K562 (cell line): Measurements from ENCODE around the gene PTPRM. TPM values are rescaled to one million over a fixed set of nuclear protein-coding genes. Genes with fewer than 3 reads are reported as not detected.

Source experiments
- ATAC-seq: fragments of 200-7000 bp; cut with Tn5 transposase; 3 replicates; pipeline ENCODE4 v1.9.1; 2020; ENCODE audit warnings: moderate library complexity
- BruUV-seq: library from RNA; stranded (reverse); fragments of 400-500 nt; replicated peaks from 2 replicates; lab custom pipeline; 2021; lab: Mats Ljungman, UMichigan
- CTCF ChIA-PET: fragments of 300-600 bp; formaldehyde crosslinking; extraction: SDS; loops from one replicate; lab custom pipeline; 2021; ENCODE audit warnings: low intra/inter-chr PET ratio; lab: Yijun Ruan, JAX
- POLR2A ChIA-PET: fragments of 300-600, 350-650 bp; sonication (Branson Sonifier 250); formaldehyde crosslinking; extraction: SDS; loops from one replicate; lab custom pipeline; 2021; ENCODE audit warnings: antibody characterized with exemption, inconsistent platforms; lab: Yijun Ruan, JAX
- DNase-seq, 4 experiments: peaks; one replicate each; pipeline versions ENCODE4 v3.0.0 to v3.0.0-alpha.2; 2011 to 2018; ENCODE audit warnings: low spot score in 3 of 4, mixed read lengths in 3 of 4; ENCODE audit errors: extremely low read depth in 1 of 4
- FAIRE-seq: peaks from 2 replicates; lab custom pipeline; 2011; peaks lifted over from hg19 to GRCh38; lab: Jason Lieb, UNC
- H2AFZ ChIP-seq: 2 replicates; pipeline ENCODE4 v1.6.0; 2011; ENCODE audit warnings: low read depth, low read length, control low read depth, inconsistent platforms
- H3K27ac ChIP-seq: fragments of 200-600 bp; 3 replicates; pipeline ENCODE4 v1.8.0; 2011; ENCODE audit warnings: low read depth, mild to moderate bottlenecking, control low read depth, inconsistent platforms, low read length, moderate library complexity, mixed read lengths; ENCODE audit errors: extremely low read depth
- H3K27me3 ChIP-seq, 2 experiments: fragments of 300-600 bp in 1 of 2; 2 replicates in 1 of 2; 3 replicates in 1 of 2; pipeline versions ENCODE4 v1.6.0 to v1.8.0; 2011; ENCODE audit warnings: inconsistent platforms in 2 of 2, low read length in 2 of 2, mild to moderate bottlenecking in 1 of 2, mixed read lengths in 1 of 2, moderate library complexity in 1 of 2; ENCODE audit not compliant: control insufficient read depth in 2 of 2, insufficient read depth in 2 of 2
- H3K36me3 ChIP-seq: fragments of 300-600 bp; 3 replicates; pipeline ENCODE4 v1.8.0; 2011; ENCODE audit warnings: mild to moderate bottlenecking, low read length, inconsistent platforms; ENCODE audit not compliant: control insufficient read depth, insufficient read depth
- H3K4me1 ChIP-seq, 2 experiments: fragments of 200-600 bp in 1 of 2; replicated peaks in 1 of 2; 2 replicates in 1 of 2; 3 replicates in 1 of 2; pipeline versions ENCODE4 v1.5.1 to v1.8.0; 2011; ENCODE audit warnings: inconsistent platforms in 2 of 2, low read length in 2 of 2, mild to moderate bottlenecking in 1 of 2, mixed read lengths in 1 of 2, moderate library complexity in 1 of 2; ENCODE audit not compliant: control insufficient read depth in 2 of 2, insufficient read depth in 2 of 2
- H3K4me2 ChIP-seq: 2 replicates; pipeline ENCODE4 v1.6.1; 2011; ENCODE audit warnings: low read length, control low read depth, inconsistent platforms, mixed read lengths; ENCODE audit not compliant: insufficient read depth
- H3K4me3 ChIP-seq: fragments of 200-600 bp; sonication (generic), shearing (Covaris generic); 2 replicates; pipeline ENCODE4 v1.5.1; 2016; ENCODE audit warnings: control low read depth, inconsistent platforms
- H3K79me2 ChIP-seq: fragments of 200-600 bp; 3 replicates; pipeline ENCODE4 v1.8.0; 2011; ENCODE audit warnings: low read length, inconsistent platforms; ENCODE audit not compliant: control insufficient read depth, insufficient read depth
- H3K9ac ChIP-seq, 2 experiments: 2 replicates each; pipeline versions ENCODE4 v1.6.0 to v1.6.1; 2011; ENCODE audit warnings: low read depth in 2 of 2, low read length in 2 of 2, control low read depth in 1 of 2, inconsistent platforms in 1 of 2, mild to moderate bottlenecking in 1 of 2, mixed read lengths in 1 of 2; ENCODE audit not compliant: insufficient read depth in 1 of 2
- H3K9me1 ChIP-seq: one replicate; pipeline ENCODE4 v1.6.0; 2011; ENCODE audit warnings: inconsistent platforms, mild to moderate bottlenecking, low read length, moderate library complexity; ENCODE audit not compliant: control insufficient read depth, insufficient read depth
- H3K9me3 ChIP-seq: replicated peaks from 2 replicates; pipeline ENCODE4 v1.5.1; 2011; ENCODE audit warnings: low read depth, low read length, inconsistent platforms; ENCODE audit not compliant: control insufficient read depth, insufficient read depth
- H4K20me1 ChIP-seq: replicated peaks from 2 replicates; pipeline ENCODE4 v1.6.1; 2011; ENCODE audit warnings: low read length, inconsistent platforms, mixed read lengths; ENCODE audit not compliant: control insufficient read depth, insufficient read depth
- BCL6 ChIP-seq: fragments of 250-450 bp; sonication (Bioruptor Pico); IDR thresholded peaks from 2 replicates; pipeline ENCODE4 v1.4.0; 2020
- GTF2A2 ChIP-seq: IDR thresholded peaks from 2 replicates; pipeline ENCODE4 v1.6.1; 2016; ENCODE audit warnings: mild to moderate bottlenecking, missing genetic modification characterization, missing compliant biosample characterization
- HDAC6 ChIP-seq: IDR thresholded peaks from 2 replicates; pipeline ENCODE4 v1.6.1; 2012; ENCODE audit warnings: low read depth, mild to moderate bottlenecking, control low read depth, inconsistent platforms, low read length, moderate library complexity
- PRMT5 ChIP-seq: sonication (generic); formaldehyde crosslinking; IDR thresholded peaks from 2 replicates; pipeline ENCODE4 v1.5.0; 2020; ENCODE audit warnings: missing genetic modification reagents
- TAF7 ChIP-seq: fragments of 450-650 bp; IDR thresholded peaks from 2 replicates; pipeline ENCODE4 v1.6.1; 2016; ENCODE audit warnings: missing genetic modification characterization, missing compliant biosample characterization
- UBTF ChIP-seq, 2 experiments: IDR thresholded peaks; 2 replicates each; pipeline ENCODE4 v1.6.1; 2012; ENCODE audit warnings: improper control_type of control experiment in 2 of 2, low read depth in 2 of 2, low read length in 2 of 2, borderline replicate concordance in 1 of 2
- ZNF124 ChIP-seq: sonication (generic); formaldehyde crosslinking; IDR thresholded peaks from 2 replicates; pipeline ENCODE4 v1.8.1; 2022; ENCODE audit warnings: missing genetic modification reagents
- ZNF76 ChIP-seq: fragments of 250-450 bp; sonication (Bioruptor Pico); IDR thresholded peaks from 2 replicates; pipeline ENCODE4 v1.4.0; 2020; ENCODE audit warnings: mild to moderate bottlenecking, moderate library complexity, borderline replicate concordance
- WGBS: fragments of 100-300 bp; shearing (Covaris generic); methylation state at CpG from one replicate; pipeline ENCODE4 v1.1.6; 2016; ENCODE audit warnings: low coverage, mixed read lengths; ENCODE audit not compliant: insufficient coverage; ENCODE audit errors: missing lambda C conversion rate; 5-methylcytosine and 5-hydroxymethylcytosine counted together
- in situ Hi-C: fragments of 300-500 bp; cut with MboI; formaldehyde crosslinking; loops from 4 replicates; pipeline ENCODE4 v1.15.0; 2018; ENCODE audit warnings: inconsistent platforms, mixed read lengths
- intact Hi-C: fragments of 100-400 bp; cut with micrococcal nuclease; formaldehyde crosslinking; loops from 2 replicates; pipeline ENCODE4 v1.14.2; 2022
- polyA plus RNA-seq, 8 experiments: library from polyadenylated mRNA; depleted of rRNA in 4 of 8; stranded (reverse) in 5 of 8; unstranded in 3 of 8; fragments of >200 nt; fragmentation: Nextera tagmentation in 2 of 8; fragmentation: Illumina TruSeq in 1 of 8; extraction: Ambion mirVana in 2 of 8; extraction: Trizol in 1 of 8; gene quantifications; 2 replicates each; pipeline versions ENCODE4 v1.2.1 to v1.2.3, GENCODE V29; 2011 to 2014; ENCODE audit warnings: inconsistent platforms in 1 of 8, missing spikeins in 1 of 8
- total RNA-seq, 7 experiments: library from RNA; depleted of rRNA in 6 of 7; stranded (reverse); fragments of >200 nt in 6 of 7; fragmentation: Illumina TruSeq in 2 of 7; extraction: Trizol in 2 of 7; gene quantifications; 2 replicates each; pipeline versions ENCODE4 v1.2.1 to v1.2.3, GENCODE V29; 2011 to 2021; ENCODE audit warnings: low replicate concordance in 1 of 7
- TF ChIP-seq, protein P1 (sequence below), 2 experiments: fragments of 200-800 bp in 1 of 2; sonication (Bioruptor generic) in 1 of 2; sonication (generic) in 1 of 2; formaldehyde crosslinking in 1 of 2; IDR thresholded peaks in 1 of 2; conservative IDR thresholded peaks in 1 of 2; 2 replicates each; pipeline versions ENCODE4 v1.5.0 to v1.6.1; 2016 to 2020; ENCODE audit warnings: missing compliant biosample characterization in 1 of 2, missing genetic modification characterization in 1 of 2, missing genetic modification reagents in 1 of 2

Gene PTPRM
- total and polyA plus RNA-seq, 9 of the 15 experiments (the other 6 are each of a cell fraction or from before 2014, with no cell fraction given) = 0.03 to 0.16 (median 0.08) TPM; not detected in 3

- no peak for FAIRE-seq
- intact Hi-C loops = no loop called here
Measured at GRCh38 chr18:8365006-8365405, 797.9 kb downstream of the PTPRM start.

More at GRCh38 chr18:8365006-8365405, 797.9 kb downstream of the PTPRM start:
- ATAC-seq = no peak
- CTCF ChIA-PET = no interaction called here
- no peak for TF ChIP-seq BCL6 (CRISPR knock-in tag)
- TF ChIP-seq UBTF (IDR thresholded peaks at IDR 0.05; ENCODE audit: borderline replicate concordance in 1 of 2, low read depth in 2 of 2, low read length in 2 of 2) = no peak
- no peak for TF ChIP-seq GTF2A2
- no peak for TF ChIP-seq ZNF76
- no peak for TF ChIP-seq ZNF124 (CRISPR knock-in tag)
- TF ChIP-seq HDAC6 = no peak
- TF ChIP-seq, protein P1, sequence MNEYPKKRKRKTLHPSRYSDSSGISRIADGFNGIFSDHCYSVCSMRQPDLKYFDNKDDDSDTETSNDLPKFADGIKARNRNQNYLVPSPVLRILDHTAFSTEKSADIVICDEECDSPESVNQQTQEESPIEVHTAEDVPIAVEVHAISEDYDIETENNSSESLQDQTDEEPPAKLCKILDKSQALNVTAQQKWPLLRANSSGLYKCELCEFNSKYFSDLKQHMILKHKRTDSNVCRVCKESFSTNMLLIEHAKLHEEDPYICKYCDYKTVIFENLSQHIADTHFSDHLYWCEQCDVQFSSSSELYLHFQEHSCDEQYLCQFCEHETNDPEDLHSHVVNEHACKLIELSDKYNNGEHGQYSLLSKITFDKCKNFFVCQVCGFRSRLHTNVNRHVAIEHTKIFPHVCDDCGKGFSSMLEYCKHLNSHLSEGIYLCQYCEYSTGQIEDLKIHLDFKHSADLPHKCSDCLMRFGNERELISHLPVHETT (CRISPR knock-in tag; conservative IDR thresholded peaks at IDR 0.05 in 1 of 2, IDR thresholded peaks at IDR 0.05 in 1 of 2) = no peak
- TF ChIP-seq TAF7 (tag) = no peak
- TF ChIP-seq PRMT5 (CRISPR knock-in tag) = no peak
- peaks cover 6 to 49% of the 10 kb centered on the region in 2 experiments for H3K27me3 ChIP-seq
- H3K27ac ChIP-seq = no peak overlapping the region
- no peak overlapping the region for H3K4me3 ChIP-seq
- H3K9me1 ChIP-seq = no peaks in the 10 kb centered on the region
- no peaks in the 10 kb centered on the region for H3K79me2 ChIP-seq
- no peak for DNase-seq
- H3K4me2 ChIP-seq = no peak overlapping the region
- POLR2A ChIA-PET = interaction anchor here (0.5 kb wide), 1 partner anchor 698 kb away, joined by 4 read pairs; no protein-coding TSS in a partner anchor
- no peaks in the 10 kb centered on the region for H3K9me3 ChIP-seq
- H3K36me3 ChIP-seq = no peaks in the 10 kb centered on the region
- no peak overlapping the region for H3K9ac ChIP-seq
- no TSS peak for BruUV-seq
- peaks cover 0 to 10% of the 10 kb centered on the region in 2 experiments; a peak in 2 of 5 replicates for H3K4me1 ChIP-seq
- in situ Hi-C loops = no loop called here
- no peak overlapping the region for H2AFZ ChIP-seq
- no peaks in the 10 kb centered on the region for H4K20me1 ChIP-seq
- WGBS = 1% methylated on average over 5 of the region's 5 CpGs
